MG63 (cell line): ENCODE results near the gene THAP9. TPM values are rescaled to one million over a fixed set of nuclear protein-coding genes. Genes with fewer than 3 reads are reported as not detected.
A peak's percentile ranks its signal among the peaks of the same experiment; 100 is the strongest.
"Not testable (repeated sequence)": the region's sequence is repeated elsewhere in the genome, so short reads cannot be mapped to it uniquely, and the experiment has no call there.

Source experiments
- DNase-seq: peaks from one replicate; pipeline ENCODE4 v3.0.0-alpha.2; 2020
- H3K27me3 ChIP-seq: fragments of 250-450 bp; sonication (Bioruptor Pico); 2 replicates; pipeline ENCODE4 v1.5.1; 2020; ENCODE audit warnings: mild to moderate bottlenecking, moderate library complexity
- H3K36me3 ChIP-seq: fragments of 250-450 bp; sonication (Bioruptor Pico); 2 replicates; pipeline ENCODE4 v1.5.1; 2020; ENCODE audit warnings: mild to moderate bottlenecking, moderate library complexity
- H3K4me3 ChIP-seq: fragments of 250-450 bp; sonication (Bioruptor Pico); 2 replicates; pipeline ENCODE4 v1.5.1; 2020; ENCODE audit warnings: mild to moderate bottlenecking, moderate library complexity
- H3K9me3 ChIP-seq: fragments of 250-450 bp; sonication (Bioruptor Pico); 2 replicates; pipeline ENCODE4 v1.5.1; 2020; ENCODE audit warnings: mild to moderate bottlenecking, moderate library complexity
- total RNA-seq: library from RNA; depleted of rRNA; stranded (reverse); fragments of >200 nt; shearing (Covaris generic); gene quantifications from 2 replicates; pipeline ENCODE4 v1.2.3, GENCODE V29; 2014; ENCODE audit warnings: low replicate concordance; rRNA removed

The THAP9 gene
- total RNA-seq, result 0.37 and 2.9 TPM in 2 replicates

- DNase-seq, result peak; percentile 98
- peak within 1 kb of the TSS; percentile 79 for H3K4me3 ChIP-seq
- no peaks in the 10 kb centered on the region for H3K9me3 ChIP-seq
- H3K27me3 ChIP-seq, result no peaks in the 10 kb centered on the region
- H3K36me3 ChIP-seq, result peaks cover 20% of the 10 kb centered on the region
Measured at GRCh38 chr4:82900411-82901182, at the start of gene THAP9. Gene THAP9 (plus strand): TSS chr4:82900735. CDS start chr4:82900803, 68 bp downstream.

GRCh38 chr4:82851318-82851717, 49.2 kb upstream of the THAP9 start:
- Histone ChIP-seq H3K27me3 (no peaks in the 10 kb centered on the region), H3K4me3 (no peak overlapping the region), H3K36me3 (peaks cover 78% of the 10 kb centered on the region), H3K9me3 (no peaks in the 10 kb centered on the region)
- no peak for DNase-seq

DNA sequence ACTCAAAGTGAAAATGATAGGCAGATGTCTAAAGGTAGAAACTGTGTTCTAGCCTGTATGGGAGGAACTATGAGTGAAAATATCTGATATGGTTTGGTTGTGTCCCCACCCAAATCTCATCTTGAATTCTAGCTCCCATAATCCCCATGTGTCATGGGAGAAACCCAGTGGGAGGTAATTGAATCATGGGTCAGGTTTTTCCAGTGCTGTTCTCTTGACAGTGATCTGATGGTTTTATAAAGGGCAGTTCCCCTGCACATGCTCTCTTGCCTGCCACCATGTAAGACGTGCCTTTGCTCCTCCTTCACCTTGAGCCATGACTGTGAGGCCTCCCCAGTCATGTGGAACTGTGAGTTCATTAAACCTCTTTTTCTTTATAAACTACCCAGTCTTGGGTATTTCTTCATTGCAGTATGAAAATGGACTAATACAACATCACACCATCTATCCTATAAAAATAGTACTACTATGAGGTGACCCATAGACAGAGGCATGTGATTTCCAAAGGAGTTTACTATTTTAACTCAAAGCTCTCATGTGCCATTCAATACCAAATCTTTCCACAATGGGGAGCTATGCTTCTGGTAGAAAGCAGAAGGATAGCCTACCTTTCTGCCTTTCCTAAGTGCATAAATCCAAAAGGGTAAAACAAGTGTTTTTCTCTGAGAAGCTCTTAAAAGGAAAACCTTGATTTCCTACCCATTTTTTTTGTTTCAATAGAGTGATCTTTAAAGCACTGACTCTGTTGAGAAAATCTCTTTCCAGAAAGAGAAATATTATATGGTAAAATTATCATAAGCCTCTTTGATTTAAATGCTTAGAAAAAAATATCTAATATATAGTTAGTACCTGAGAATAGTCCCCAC, 48.4 kb upstream of the THAP9 start:
- Histone ChIP-seq H3K27me3 (no peaks in the 10 kb centered on the region), H3K4me3 (no peak overlapping the region), H3K9me3 (no peaks in the 10 kb centered on the region), H3K36me3 (peaks cover 82% of the 10 kb centered on the region)
- DNase-seq, result no peak

- peaks cover 82% of the 10 kb centered on the region for H3K36me3 ChIP-seq
- H3K4me3 ChIP-seq, result no peak overlapping the region
- no peak for DNase-seq
- no peaks in the 10 kb centered on the region for H3K27me3 ChIP-seq
- H3K9me3 ChIP-seq, result no peaks in the 10 kb centered on the region
Measured at GRCh38 chr4:82852751-82853285, 47.7 kb upstream of the THAP9 start.

- H3K36me3 ChIP-seq, result peaks cover 57% of the 10 kb centered on the region
- H3K27me3 ChIP-seq, H3K4me3 ChIP-seq, DNase-seq, H3K9me3 ChIP-seq: not testable (repeated sequence)
Measured at GRCh38 chr4:82860487-82860886, 40.0 kb upstream of the THAP9 start.

- no peaks in the 10 kb centered on the region for H3K27me3 ChIP-seq
- H3K9me3 ChIP-seq, result no peaks in the 10 kb centered on the region
- H3K4me3 ChIP-seq, result no peak overlapping the region
- peaks cover 57% of the 10 kb centered on the region for H3K36me3 ChIP-seq
- no peak for DNase-seq
Measured at GRCh38 chr4:82861529-82861928, 39.0 kb upstream of the THAP9 start.

DNA sequence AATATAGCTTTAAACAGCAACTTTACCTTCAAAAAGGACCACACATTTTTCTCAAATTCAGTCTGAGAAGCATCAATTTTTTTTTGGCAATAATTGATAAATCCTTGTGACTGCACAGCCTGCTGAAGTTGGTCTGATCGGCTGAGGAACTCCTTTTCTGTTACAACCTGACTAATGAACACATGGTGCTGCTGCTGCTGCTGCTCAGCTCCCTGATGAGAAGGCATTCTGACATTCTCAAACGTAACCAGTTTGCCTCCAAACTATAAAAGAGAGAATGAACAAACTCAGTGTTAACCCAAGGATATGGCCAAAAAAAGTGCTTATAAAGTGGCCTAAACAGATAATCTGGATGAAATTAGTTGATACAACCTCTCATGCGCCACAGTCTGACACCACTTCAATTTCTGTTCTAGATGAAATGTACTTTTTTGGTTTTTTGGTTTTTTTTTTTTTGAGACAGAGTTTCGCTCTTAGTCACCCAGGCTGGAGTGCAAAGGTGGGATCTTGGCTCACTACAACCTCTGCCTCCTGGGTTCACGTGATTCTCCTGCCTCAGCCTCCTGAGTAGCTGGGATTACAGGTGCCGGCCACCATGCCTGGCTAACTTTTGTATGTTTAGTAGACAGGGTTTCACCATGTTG, 36.1 kb upstream of the THAP9 start:
- no peaks in the 10 kb centered on the region for H3K27me3 ChIP-seq
- DNase-seq, result no peak
- H3K36me3 ChIP-seq, result peaks cover 62% of the 10 kb centered on the region
- H3K4me3 ChIP-seq, result no peak overlapping the region
- H3K9me3 ChIP-seq, result no peaks in the 10 kb centered on the region

GRCh38 chr4:82865592-82865991, 34.9 kb upstream of the THAP9 start:
- Histone ChIP-seq H3K36me3 (peaks cover 68% of the 10 kb centered on the region), H3K27me3 (no peaks in the 10 kb centered on the region), H3K9me3 (no peaks in the 10 kb centered on the region), H3K4me3 (no peak overlapping the region)
- no peak for DNase-seq

- not testable (repeated sequence) for H3K9me3 ChIP-seq
- DNase-seq, result peak; percentile 33
- H3K36me3 ChIP-seq, result peaks cover 71% of the 10 kb centered on the region
Measured at GRCh38 chr4:82866033-82866432, 34.5 kb upstream of the THAP9 start.

DNA sequence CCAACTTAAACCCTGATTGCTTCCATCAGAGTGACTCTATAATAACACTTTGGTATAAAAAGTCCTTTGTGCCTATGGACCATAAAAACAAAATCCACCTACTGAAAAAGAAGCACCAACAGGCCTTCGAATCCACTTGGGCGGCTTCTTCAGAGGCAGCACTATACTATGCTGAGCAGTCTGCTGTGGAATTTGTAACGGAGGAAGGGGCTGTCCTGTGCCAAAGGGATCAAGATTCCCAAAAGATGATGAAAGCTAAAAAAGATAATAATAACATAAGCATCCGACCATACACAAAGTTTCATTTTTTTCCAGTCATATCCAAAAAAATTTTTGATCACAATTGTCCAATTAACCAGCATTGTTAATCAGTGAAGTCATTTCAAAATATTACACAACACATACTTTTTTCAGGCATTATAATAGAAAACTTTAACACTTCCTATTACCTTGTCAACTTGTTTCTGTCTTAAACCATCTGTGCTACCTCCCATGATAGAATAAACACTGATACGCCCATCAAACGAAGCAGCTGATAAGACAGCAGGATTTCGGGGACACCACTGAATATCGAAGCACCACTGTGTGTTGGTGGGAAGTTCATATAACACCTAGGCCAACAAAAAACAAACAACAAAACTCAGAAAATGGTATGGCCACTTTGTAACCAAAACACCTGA, 33.7 kb upstream of the THAP9 start:
- H3K4me3 ChIP-seq, result no peak overlapping the region
- peaks cover 74% of the 10 kb centered on the region for H3K36me3 ChIP-seq
- DNase-seq, result no peak

More at GRCh38 chr4:82866033-82866432, 34.5 kb upstream of the THAP9 start:
- not testable (repeated sequence) for H3K4me3 ChIP-seq, H3K27me3 ChIP-seq

GRCh38 chr4:82868572-82868971, 32.0 kb upstream of the THAP9 start:
- peaks cover 73% of the 10 kb centered on the region for H3K36me3 ChIP-seq
- H3K4me3 ChIP-seq, result no peak overlapping the region
- DNase-seq, result no peak
- H3K27me3 ChIP-seq, result no peaks in the 10 kb centered on the region
- no peaks in the 10 kb centered on the region for H3K9me3 ChIP-seq

More for the DNA sequence above, 33.7 kb upstream of the THAP9 start:
- no peaks in the 10 kb centered on the region for H3K27me3 ChIP-seq
- H3K9me3 ChIP-seq, result no peaks in the 10 kb centered on the region

- peaks cover 33% of the 10 kb centered on the region for H3K36me3 ChIP-seq
- H3K9me3 ChIP-seq, result no peaks in the 10 kb centered on the region
- H3K27me3 ChIP-seq, result no peaks in the 10 kb centered on the region
- no peak overlapping the region for H3K4me3 ChIP-seq
- DNase-seq, result no peak
Measured at GRCh38 chr4:82885410-82885809, 15.1 kb upstream of the THAP9 start.

GRCh38 chr4:82886147-82886942, 14.2 kb upstream of the THAP9 start:
- Histone ChIP-seq H3K27me3 (no peaks in the 10 kb centered on the region), H3K9me3 (no peaks in the 10 kb centered on the region), H3K36me3 (peaks cover 30% of the 10 kb centered on the region), H3K4me3 (no peak overlapping the region; the same call in 1 of the 2 replicates)
- no peak for DNase-seq

DNA sequence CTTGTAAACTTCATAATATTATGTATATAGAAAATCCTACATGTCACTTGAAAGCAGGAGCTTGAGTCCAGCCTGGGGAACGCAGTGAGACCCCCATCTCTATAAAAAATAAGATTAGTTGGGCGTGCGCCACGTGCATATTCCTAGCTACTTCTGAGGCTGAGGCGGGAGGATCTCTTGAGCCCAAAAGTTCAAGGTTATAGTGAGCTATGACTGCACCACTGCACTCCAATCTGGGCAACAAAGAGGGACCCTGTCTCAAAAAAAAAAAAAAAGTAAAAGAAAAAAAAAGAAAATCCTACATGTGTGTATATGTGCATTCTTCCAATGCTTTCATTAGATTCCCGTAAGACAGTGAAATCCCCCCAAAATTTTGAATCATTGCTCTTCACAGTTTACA, 11.2 kb upstream of the THAP9 start:
- peak overlapping the region; percentile 86 for H3K4me3 ChIP-seq
- DNase-seq, result no peak
- H3K9me3 ChIP-seq, result no peaks in the 10 kb centered on the region
- H3K36me3 ChIP-seq, result peaks cover 36% of the 10 kb centered on the region
- no peaks in the 10 kb centered on the region for H3K27me3 ChIP-seq

- Histone ChIP-seq H3K36me3 (peaks cover 36% of the 10 kb centered on the region), H3K9me3 (no peaks in the 10 kb centered on the region), H3K4me3 (peak overlapping the region; percentile 86), H3K27me3 (no peaks in the 10 kb centered on the region)
- no peak for DNase-seq
Measured at GRCh38 chr4:82890528-82890900, 10.0 kb upstream of the THAP9 start.
